ENCODE results near the gene HEATR9. TPM values are rescaled to one million over a fixed set of nuclear protein-coding genes. Genes with fewer than 3 reads are reported as not detected.
"Not testable (repeated sequence)": the region's sequence is repeated elsewhere in the genome, so short reads cannot be mapped to it uniquely, and the experiment has no call there.

HEATR9 gene
- total RNA-seq, 1 donor from 2014 or later: not detected

GRCh38 chr17:35900708-35901480 lies 32.2 kb upstream of the HEATR9 start:
- H3K27me3 Mint-ChIP-seq (ENCODE audit: insufficient read depth, low read depth): peaks cover 2% of the 10 kb centered on the region
- H3K27ac Mint-ChIP-seq: no peak overlapping the region
- no peak overlapping the region for H3K4me2 ChIP-seq
- H3K27ac ChIP-seq: no peak overlapping the region
- H3K36me3 ChIP-seq: no peaks in the 10 kb centered on the region
- no peak overlapping the region for H3K4me3 Mint-ChIP-seq
- H3K27me3 ChIP-seq: no peaks in the 10 kb centered on the region
- no peaks in the 10 kb centered on the region for H3K9me3 Mint-ChIP-seq
- H3K36me3 Mint-ChIP-seq: no peaks in the 10 kb centered on the region
- H3K79me2 ChIP-seq (ENCODE audit: low read depth): no peaks in the 10 kb centered on the region
- no peaks in the 10 kb centered on the region for H3K9me3 ChIP-seq (ENCODE audit: low read depth)
- H3F3A ChIP-seq (ENCODE audit: low read depth): no peaks in the 10 kb centered on the region
- no peak overlapping the region for H3K9ac ChIP-seq
- H3K4me3 ChIP-seq: no peak overlapping the region
- TF ChIP-seq EZH2 (IDR thresholded peaks at IDR 0.05) (no peak), EZH2phosphoT487 (IDR thresholded peaks at IDR 0.05) (no peak)
- TF ChIP-seq, protein P1, sequence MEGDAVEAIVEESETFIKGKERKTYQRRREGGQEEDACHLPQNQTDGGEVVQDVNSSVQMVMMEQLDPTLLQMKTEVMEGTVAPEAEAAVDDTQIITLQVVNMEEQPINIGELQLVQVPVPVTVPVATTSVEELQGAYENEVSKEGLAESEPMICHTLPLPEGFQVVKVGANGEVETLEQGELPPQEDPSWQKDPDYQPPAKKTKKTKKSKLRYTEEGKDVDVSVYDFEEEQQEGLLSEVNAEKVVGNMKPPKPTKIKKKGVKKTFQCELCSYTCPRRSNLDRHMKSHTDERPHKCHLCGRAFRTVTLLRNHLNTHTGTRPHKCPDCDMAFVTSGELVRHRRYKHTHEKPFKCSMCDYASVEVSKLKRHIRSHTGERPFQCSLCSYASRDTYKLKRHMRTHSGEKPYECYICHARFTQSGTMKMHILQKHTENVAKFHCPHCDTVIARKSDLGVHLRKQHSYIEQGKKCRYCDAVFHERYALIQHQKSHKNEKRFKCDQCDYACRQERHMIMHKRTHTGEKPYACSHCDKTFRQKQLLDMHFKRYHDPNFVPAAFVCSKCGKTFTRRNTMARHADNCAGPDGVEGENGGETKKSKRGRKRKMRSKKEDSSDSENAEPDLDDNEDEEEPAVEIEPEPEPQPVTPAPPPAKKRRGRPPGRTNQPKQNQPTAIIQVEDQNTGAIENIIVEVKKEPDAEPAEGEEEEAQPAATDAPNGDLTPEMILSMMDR (IDR thresholded peaks at IDR 0.05): no peak
- no peaks in the 10 kb centered on the region for H3K4me1 ChIP-seq
- H3K4me1 Mint-ChIP-seq: peaks cover 11% of the 10 kb centered on the region
- no peaks in the 10 kb centered on the region for H4K20me1 ChIP-seq (ENCODE audit: low read depth)
- no peak overlapping the region for H2AFZ ChIP-seq (replicated peaks)
- no peak for DNase-seq (ENCODE audit: low spot score)

DNA sequence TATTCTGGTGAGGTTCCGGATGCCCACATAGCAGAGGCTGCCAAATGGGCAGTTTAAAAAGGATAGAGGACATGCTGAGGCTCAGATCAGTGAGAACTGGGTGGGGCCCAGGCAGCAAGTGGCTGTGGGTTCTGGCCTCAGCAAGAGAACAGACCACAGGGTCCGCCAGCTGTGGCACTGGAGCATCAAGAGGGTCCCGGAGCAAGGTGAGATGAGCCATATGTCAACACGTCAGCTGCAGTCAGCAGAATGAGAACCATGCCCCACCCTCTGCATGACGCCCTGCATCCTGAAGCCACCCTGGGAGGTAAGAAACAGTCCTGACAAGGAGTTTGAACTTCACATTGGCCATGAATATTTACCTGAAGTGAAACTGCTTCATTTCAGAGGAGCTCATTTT lies 31.6 kb upstream of the HEATR9 start:
- no peak for DNase-seq (ENCODE audit: low spot score)
- Mint-ChIP-seq H3K4me3 (no peak overlapping the region), H3K27me3 (ENCODE audit: insufficient read depth, low read depth) (peaks cover 2% of the 10 kb centered on the region), H3K36me3 (no peaks in the 10 kb centered on the region), H3K27ac (no peak overlapping the region), H3K9me3 (no peaks in the 10 kb centered on the region), H3K4me1 (peaks cover 11% of the 10 kb centered on the region)
- Histone ChIP-seq H3K27ac (no peak overlapping the region), H3K4me1 (no peaks in the 10 kb centered on the region), H3K4me3 (no peak overlapping the region), H3K4me2 (no peak overlapping the region), H3K27me3 (no peaks in the 10 kb centered on the region), H3F3A (ENCODE audit: low read depth) (no peaks in the 10 kb centered on the region), H3K36me3 (no peaks in the 10 kb centered on the region), H4K20me1 (ENCODE audit: low read depth) (no peaks in the 10 kb centered on the region), H3K9me3 (ENCODE audit: low read depth) (no peaks in the 10 kb centered on the region), H3K79me2 (ENCODE audit: low read depth) (no peaks in the 10 kb centered on the region), H3K9ac (no peak overlapping the region), H2AFZ (replicated peaks) (no peak overlapping the region)
- TF ChIP-seq EZH2 (IDR thresholded peaks at IDR 0.05) (no peak), EZH2phosphoT487 (IDR thresholded peaks at IDR 0.05) (no peak)
- TF ChIP-seq, protein P1 (IDR thresholded peaks at IDR 0.05): no peak

- no peak overlapping the region for H3K4me3 ChIP-seq
- no peaks in the 10 kb centered on the region for H3K79me2 ChIP-seq (ENCODE audit: low read depth)
- peaks cover 11% of the 10 kb centered on the region for H3K4me1 Mint-ChIP-seq
- H3K27ac Mint-ChIP-seq: no peak overlapping the region
- H3K27me3 Mint-ChIP-seq (ENCODE audit: insufficient read depth, low read depth): peaks cover 2% of the 10 kb centered on the region
- no peak for TF ChIP-seq EZH2phosphoT487 (IDR thresholded peaks at IDR 0.05)
- no peak for TF ChIP-seq EZH2 (IDR thresholded peaks at IDR 0.05)
- TF ChIP-seq, protein P1 (IDR thresholded peaks at IDR 0.05): no peak
- no peaks in the 10 kb centered on the region for H3K4me1 ChIP-seq
- H3K27me3 ChIP-seq: no peaks in the 10 kb centered on the region
- H3K9ac ChIP-seq: no peak overlapping the region
- no peaks in the 10 kb centered on the region for H3K9me3 ChIP-seq (ENCODE audit: low read depth)
- no peak overlapping the region for H3K4me3 Mint-ChIP-seq
- no peaks in the 10 kb centered on the region for H3K9me3 Mint-ChIP-seq
- H2AFZ ChIP-seq (replicated peaks): no peak overlapping the region
- H3K36me3 ChIP-seq: no peaks in the 10 kb centered on the region
- no peaks in the 10 kb centered on the region for H3K36me3 Mint-ChIP-seq
- H4K20me1 ChIP-seq (ENCODE audit: low read depth): no peaks in the 10 kb centered on the region
- H3K4me2 ChIP-seq: no peak overlapping the region
- no peak for DNase-seq (ENCODE audit: low spot score)
- no peak overlapping the region for H3K27ac ChIP-seq
- H3F3A ChIP-seq (ENCODE audit: low read depth): no peaks in the 10 kb centered on the region
Measured at GRCh38 chr17:35898283-35899070, 29.8 kb upstream of the HEATR9 start.

GRCh38 chr17:35897772-35898171 lies 29.1 kb upstream of the HEATR9 start:
- H3K27ac Mint-ChIP-seq; H3K79me2 ChIP-seq (ENCODE audit: low read depth); H3K27me3 ChIP-seq; H2AFZ ChIP-seq (replicated peaks); H3K27ac ChIP-seq; H3K9me3 Mint-ChIP-seq; H3K36me3 Mint-ChIP-seq; H3F3A ChIP-seq (ENCODE audit: low read depth); H3K27me3 Mint-ChIP-seq (ENCODE audit: insufficient read depth, low read depth); H3K4me2 ChIP-seq; H3K4me1 ChIP-seq; H3K9me3 ChIP-seq (ENCODE audit: low read depth); H3K9ac ChIP-seq; DNase-seq (ENCODE audit: low spot score); H4K20me1 ChIP-seq (ENCODE audit: low read depth); H3K4me3 ChIP-seq; H3K4me3 Mint-ChIP-seq; H3K36me3 ChIP-seq: not testable (repeated sequence)
- peaks cover 11% of the 10 kb centered on the region for H3K4me1 Mint-ChIP-seq

Measured in neural progenitor cell (in vitro differentiated cells).